ENCODE results near the gene HMGB2. TPM values are rescaled to one million over a fixed set of nuclear protein-coding genes. Genes with fewer than 3 reads are reported as not detected.

HMGB2 gene
- total RNA-seq, 4 donors from 2014 or later, result 13.3 to 47.8 (median 30.7) TPM

DNA sequence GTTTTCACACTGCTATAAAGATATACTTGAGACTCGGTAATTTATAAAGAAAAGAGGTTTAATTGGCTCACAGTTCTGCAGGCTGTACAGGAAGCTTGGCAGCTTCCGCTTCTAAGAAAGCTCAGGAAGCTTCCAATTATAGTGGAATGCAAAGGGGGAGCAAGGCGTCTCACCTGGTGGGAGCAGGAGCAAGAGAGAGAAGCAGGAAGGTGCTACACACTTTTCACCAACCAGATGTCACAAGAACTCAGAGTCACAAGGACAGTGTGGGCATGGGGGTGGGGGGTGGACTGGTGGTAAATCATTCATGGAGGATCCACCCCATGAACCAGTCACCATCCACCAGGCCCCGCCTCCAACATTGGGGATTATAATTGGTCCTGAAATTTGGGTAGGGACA, 22.8 kb downstream of the HMGB2 start:
- Histone ChIP-seq H3K27me3 (no peaks in the 10 kb centered on the region), H3K9me3 (no peaks in the 10 kb centered on the region), H3K27ac (no peak overlapping the region), H3K36me3 (no peaks in the 10 kb centered on the region), H3K4me1 (no peaks in the 10 kb centered on the region), H3K4me3 (replicated peaks in 1 of 3) (no peak overlapping the region)
- DNase-seq, result no peak
- intact Hi-C loops (cut with DNase I), result loop anchor here (10.0 kb wide), 1 partner anchor 183 kb away; no protein-coding TSS in a partner anchor
- 87 to 88% methylated on average over 4 of the region's 4 CpGs for WGBS, 2 donors
- TF ChIP-seq CTCF (IDR thresholded peaks at IDR 0.05), result no peak
- no peak for TF ChIP-seq POLR2A (IDR thresholded peaks at IDR 0.05)

GRCh38 chr4:173307778-173308177, 26.4 kb downstream of the HMGB2 start:
- no peak for DNase-seq
- Histone ChIP-seq H3K27ac (no peak overlapping the region), H3K4me1 (no peaks in the 10 kb centered on the region), H3K9me3 (no peaks in the 10 kb centered on the region), H3K4me3 (replicated peaks in 1 of 3) (no peak overlapping the region), H3K27me3 (no peaks in the 10 kb centered on the region), H3K36me3 (no peaks in the 10 kb centered on the region)
- intact Hi-C loops (cut with DNase I), result no loop called here
- 93 to 100% methylated on average over 3 of the region's 3 CpGs for WGBS, 2 donors
- no peak for TF ChIP-seq POLR2A (IDR thresholded peaks at IDR 0.05)

GRCh38 chr4:173301518-173302201, 32.5 kb downstream of the HMGB2 start:
- Histone ChIP-seq H3K36me3 (no peaks in the 10 kb centered on the region), H3K9me3 (no peaks in the 10 kb centered on the region)

DNA sequence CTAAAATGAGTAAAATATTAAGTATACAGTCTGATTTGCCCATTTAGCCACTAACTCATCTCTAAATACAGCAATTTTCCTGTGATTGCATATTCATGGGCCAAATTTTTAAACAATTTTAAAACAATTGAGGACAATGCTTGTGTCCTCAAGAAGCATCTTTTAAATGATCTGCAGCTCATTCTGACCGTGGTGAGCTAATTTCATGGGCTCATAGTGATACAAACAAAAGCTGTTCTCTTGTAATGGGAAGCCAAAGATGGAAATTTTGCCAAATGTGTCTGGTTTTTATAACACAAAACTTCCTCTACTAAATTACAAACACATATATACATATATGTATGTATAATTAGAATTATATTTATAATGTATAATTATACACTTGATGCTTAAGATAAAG, 39.7 kb downstream of the HMGB2 start:
- Histone ChIP-seq H3K9me3 (no peaks in the 10 kb centered on the region), H3K27me3 (no peaks in the 10 kb centered on the region), H3K27ac (no peak overlapping the region), H3K4me3 (replicated peaks in 1 of 3) (no peak overlapping the region), H3K4me1 (no peaks in the 10 kb centered on the region), H3K36me3 (no peaks in the 10 kb centered on the region)
- DNase-seq, result no peak
- 83 to 91% methylated on average over 1 of the region's 1 CpG for WGBS, 2 donors
- intact Hi-C loops (cut with DNase I), result no loop called here
- TF ChIP-seq CTCF (IDR thresholded peaks at IDR 0.05) (no peak), POLR2A (IDR thresholded peaks at IDR 0.05) (no peak)

More at GRCh38 chr4:173301518-173302201, 32.5 kb downstream of the HMGB2 start:
- TF ChIP-seq POLR2A (IDR thresholded peaks at IDR 0.05), result no peak
- TF ChIP-seq CTCF (IDR thresholded peaks at IDR 0.05), result peak in 5 of 6 experiments; percentile 26 to 74 (median 52)
- Histone ChIP-seq H3K4me1 (no peaks in the 10 kb centered on the region), H3K27ac (no peak overlapping the region), H3K4me3 (replicated peaks in 1 of 3) (no peak overlapping the region), H3K27me3 (no peaks in the 10 kb centered on the region)
- intact Hi-C loops (cut with DNase I), result no loop called here
- no peak for DNase-seq
- 52 to 54% methylated on average over 5 of the region's 5 CpGs for WGBS, 2 donors

DNA sequence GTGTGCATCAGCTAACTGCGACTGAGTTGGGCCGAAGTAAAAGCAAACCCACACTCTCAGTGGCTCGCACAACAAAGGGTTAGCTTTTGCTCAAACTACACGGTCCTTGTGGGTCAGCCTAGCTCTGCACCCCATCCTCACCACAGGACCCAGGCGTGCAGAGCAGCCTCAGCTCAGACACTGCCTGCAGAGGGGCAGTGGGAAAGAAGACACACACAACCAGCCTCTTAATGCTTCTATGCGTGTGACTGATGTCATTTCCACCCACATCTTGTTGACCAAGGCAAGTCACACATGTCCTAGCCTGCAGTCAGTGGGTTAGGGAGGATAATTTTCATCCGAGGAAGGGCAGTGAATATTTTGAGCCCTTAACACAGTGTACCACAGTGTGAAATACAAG, 40.5 kb downstream of the HMGB2 start:
- DNase-seq, result no peak
- Histone ChIP-seq H3K9me3 (no peaks in the 10 kb centered on the region), H3K4me1 (no peaks in the 10 kb centered on the region), H3K27ac (no peak overlapping the region), H3K4me3 (replicated peaks in 1 of 3) (no peak overlapping the region), H3K36me3 (no peaks in the 10 kb centered on the region), H3K27me3 (no peaks in the 10 kb centered on the region)
- WGBS, 2 donors, result 90% methylated on average over 7 of the region's 7 CpGs
- intact Hi-C loops (cut with DNase I), result no loop called here
- TF ChIP-seq POLR2A (IDR thresholded peaks at IDR 0.05), result no peak
- TF ChIP-seq CTCF (IDR thresholded peaks at IDR 0.05), result no peak
